Pons (tissue), 1 donor: ENCODE measurements around the gene ERFE.

Experiments
- DNase-seq: peaks from one replicate; pipeline ENCODE4 v3.0.0-alpha.2; 2016; ENCODE audit warnings: low spot score

The ERFE gene

DNA sequence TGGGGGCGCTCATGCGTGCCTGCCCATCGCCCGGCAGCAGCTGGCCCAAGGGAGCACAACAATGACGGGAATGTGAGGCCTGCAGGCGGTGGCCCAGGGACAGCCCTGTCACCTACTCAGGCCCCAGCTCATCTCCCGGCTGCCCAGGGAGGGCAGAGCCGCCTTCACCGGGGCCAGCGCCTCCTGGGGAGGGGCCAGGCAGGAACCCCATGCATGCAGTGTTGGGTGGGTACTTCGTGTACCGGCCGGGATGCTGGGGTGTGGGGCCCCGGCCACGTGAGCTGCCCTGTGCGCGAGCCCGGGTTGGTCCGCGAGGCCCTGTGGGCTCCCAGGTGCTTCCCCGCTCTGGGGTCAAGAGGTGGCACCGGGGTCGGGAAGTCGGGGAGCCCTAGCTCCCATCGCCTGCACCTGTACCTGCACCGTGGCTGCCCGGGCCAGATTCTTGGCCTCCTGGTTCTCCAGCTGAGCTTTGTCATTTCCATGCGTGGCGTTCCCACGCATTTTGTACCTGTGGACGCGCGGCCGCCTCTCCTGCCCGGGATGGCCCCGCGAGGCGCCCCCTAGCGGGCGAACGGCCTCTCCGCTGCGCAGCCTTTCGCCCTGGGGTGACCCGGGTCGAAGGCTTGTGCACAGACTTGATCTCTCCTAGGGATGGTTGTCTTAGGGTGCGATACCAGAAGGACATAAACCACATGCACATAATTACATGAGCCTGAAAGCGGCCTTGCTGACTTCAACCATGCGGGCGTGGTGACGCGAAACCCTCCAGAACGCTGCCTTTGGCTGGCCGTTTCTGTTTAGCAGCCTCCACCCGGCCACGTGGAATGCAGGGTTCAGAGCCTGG is 19.4 kb upstream of the ERFE start:
- DNase-seq, result no peak

DNA sequence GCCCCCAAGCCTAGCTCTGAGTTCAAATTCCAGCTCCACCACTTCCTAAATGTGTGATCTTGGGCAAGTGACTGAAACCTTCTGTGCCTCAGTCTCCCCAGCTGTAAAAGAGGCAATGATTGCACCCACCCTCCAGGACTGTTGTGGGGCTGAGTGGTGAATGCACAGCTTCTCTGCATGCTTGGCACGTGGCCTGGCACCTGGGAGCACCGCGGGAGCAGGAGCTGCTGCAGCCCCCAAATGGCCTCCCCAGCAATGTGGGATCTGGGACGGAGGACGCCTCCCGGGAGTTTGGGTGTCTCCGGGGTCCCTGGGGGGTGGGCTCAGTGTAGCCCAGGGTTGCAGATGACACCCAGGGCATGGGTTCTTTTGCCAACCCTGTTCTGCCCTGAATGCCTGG is 18.7 kb upstream of the ERFE start:
- no peak for DNase-seq

DNA sequence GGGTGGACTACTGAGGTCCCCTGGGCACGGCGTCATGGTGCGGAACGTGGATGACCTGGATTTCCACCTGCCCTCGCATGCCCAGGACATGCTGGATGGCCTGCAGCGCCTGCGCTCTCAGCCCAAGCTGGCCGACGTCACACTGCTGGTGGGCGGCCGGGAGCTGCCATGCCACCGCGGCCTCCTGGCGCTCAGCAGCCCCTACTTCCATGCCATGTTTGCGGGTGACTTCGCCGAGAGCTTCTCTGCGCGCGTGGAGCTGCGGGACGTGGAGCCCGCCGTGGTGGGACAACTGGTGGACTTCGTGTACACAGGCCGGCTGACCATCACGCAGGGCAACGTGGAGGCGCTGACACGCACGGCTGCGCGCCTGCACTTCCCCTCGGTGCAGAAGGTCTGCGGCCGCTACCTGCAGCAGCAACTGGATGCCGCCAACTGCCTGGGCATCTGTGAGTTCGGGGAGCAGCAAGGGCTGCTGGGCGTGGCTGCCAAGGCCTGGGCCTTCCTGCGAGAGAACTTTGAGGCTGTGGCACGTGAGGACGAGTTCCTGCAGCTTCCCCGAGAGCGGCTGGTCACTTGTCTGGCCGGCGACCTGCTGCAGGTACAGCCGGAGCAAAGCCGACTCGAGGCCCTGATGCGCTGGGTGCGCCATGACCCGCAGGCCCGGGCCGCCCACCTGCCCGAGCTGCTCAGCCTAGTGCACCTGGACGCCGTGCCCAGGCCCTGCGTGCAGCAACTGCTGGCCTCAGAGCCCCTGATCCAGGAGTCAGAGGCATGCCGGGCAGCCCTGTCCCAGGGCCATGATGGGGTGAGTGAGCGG is 17.8 kb upstream of the ERFE start:
- DNase-seq, result no peak

DNA sequence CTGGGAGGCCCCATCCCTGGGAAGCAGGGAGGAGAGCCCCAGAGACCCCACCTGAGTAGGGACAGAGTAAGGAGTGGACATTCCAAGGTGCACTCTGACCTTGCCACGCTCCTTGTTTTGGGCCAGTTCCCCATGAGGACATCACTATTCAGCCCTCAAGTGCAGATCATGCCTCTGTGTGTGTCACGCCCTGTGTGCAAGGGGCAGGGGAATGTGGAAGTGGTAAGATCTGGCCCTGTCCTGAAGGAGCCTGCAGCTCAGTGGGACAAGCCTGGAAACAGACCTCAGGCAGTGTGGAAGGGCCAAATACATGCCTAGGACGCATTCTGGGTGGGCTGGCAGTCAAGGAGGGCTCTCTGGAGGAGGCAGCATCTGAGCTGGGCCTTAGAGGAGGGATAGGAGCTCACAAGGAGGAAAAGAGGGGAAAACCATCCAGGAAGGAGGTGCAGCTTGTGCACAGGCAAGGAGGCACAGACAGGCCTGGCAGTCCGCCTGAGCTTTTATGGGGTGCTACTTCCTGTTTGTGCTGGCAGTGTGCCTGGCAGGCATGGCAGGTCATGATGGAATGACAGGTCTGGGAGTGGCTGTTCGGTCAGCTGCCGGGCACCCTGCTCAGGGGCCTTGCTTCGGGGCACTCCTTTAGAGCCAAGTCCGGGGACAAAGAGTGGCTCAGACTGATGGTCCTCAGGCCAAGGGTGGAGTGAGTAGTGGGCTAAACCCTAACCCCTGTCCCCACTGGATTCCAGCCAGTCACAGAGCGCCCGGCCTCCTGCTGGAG is 17.0 kb upstream of the ERFE start:
- DNase-seq, result no peak

DNA sequence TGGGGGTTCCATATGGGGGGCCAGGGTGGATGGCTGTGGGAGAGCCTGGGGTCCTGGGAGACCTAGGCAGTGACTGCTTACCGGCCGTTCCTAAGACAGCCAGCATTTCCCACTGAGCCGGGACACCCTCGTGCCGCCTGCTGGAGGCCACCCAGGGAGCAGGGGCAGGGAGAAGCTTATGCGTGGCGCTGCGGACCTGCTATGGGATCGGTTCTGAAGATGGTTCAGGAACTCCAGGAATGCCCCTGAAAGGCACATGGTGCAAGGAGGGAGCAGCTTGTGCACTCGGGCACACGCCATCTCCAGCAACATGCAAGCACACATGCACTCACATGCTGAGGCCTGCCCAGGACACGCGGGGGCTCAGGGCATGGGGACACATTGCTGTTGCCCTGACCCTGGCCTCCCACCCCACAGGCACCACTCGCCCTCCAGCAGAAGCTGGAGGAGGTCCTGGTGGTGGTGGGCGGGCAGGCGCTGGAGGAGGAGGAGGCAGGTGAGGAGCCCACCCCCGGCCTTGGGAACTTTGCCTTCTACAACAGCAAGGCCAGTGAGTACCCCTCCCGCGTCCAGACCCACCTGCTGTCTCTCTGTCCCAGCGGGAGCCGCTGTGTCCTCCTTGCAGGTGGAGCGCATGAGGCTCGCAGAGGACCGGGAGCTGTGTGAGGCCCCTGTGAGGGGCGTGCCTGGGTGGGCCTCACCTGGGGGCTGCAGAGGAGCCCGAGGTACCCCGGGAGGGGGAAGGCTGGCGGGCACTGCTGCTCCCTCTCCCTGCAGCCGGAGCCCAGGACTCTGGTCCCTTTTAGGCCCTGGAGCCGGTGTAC is 16.2 kb upstream of the ERFE start:
- DNase-seq, result no peak

DNA sequence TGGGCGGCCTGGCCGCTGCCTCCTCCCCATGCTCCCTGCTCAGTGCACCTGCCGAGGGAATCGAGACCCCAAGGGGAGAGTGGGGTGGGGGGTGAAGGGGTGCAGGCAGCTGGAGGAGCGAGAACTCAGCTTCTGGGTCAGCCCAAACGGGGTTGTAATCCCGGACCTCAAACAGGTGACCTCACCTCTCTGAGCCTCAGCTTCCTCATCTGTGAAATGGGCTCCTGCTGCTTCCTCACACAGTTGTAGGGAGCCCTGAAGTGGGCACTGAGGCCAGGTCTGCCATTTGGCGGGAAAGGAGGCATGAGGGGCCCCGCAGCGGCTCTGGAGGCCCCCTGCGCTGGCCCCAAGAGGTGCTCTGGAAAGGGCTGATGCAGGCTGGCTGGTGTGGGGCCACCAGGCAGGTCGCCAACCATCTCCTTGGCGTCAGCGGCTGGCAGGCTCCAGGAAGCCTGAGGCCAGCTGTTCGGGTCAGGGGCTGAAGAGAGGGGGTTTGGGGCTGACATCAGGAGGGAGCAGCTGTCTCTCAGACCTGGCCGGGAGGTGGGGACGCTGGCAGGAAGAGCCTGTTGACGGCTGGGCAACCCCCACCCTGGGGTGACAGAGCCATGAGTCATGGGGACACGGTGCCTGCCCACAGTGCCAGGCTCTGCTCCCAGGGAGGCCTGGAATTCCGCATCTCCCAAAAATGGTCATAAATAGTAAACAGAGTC is 15.4 kb upstream of the ERFE start:
- DNase-seq, result no peak

DNA sequence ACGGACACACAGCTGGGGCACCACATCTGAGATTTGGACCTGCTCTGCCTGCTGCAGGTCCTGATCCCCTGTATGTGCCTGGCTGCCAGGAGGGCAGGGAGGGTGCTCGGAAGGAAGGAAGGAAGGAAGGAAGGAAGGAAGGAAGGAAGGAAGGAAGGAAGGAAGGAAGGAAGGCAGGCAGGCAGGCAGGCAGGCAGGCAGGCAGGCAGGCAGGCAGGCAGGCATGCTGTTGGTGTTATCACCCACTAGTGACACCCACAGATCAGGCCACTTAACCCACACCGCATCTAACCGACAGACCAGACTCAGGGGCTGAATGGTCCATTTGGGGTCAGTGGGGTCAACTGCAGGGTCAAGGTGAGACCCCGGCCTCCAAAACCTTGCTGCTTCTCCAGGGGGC is 14.5 kb upstream of the ERFE start:
- no peak for DNase-seq

DNA sequence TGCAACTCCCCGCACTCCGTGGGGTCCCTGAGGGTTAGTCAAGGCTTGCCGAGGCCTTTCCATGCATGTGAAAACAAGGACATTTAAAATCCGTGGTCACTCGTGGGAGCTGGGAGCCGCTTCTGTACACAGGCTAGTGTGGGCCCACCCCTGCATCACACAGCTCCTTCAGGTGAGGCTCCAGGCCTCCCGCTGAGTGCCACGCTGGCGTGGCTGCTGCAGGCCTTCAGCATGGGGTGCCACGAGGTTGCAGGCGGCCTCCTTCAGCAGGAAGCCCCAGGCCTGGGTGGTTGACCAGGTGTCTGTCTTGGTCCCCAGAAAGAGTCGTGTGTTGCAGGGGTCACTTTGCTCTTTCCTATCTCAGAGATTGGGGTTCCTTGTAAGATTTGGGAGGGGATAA is 13.7 kb upstream of the ERFE start:
- no peak for DNase-seq

DNA sequence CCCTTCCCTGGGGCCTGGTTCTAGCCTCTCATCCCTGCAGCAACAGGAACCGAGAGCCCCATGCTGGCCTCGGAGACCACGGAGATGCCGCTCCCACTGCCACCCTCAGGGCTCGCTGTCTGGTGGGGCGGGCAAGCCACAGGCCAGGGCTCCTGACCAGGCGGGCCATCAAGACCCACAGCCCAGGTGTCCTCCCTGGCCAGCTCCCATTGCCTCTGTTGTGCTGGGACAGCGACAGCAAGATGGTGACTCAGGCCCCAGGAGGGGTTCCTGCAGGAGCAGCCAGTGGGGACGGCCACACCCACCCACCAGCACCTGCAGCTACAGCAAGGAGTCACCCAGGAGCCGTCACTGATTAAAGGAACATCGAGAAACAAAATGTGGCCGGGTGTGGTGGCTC is 12.9 kb upstream of the ERFE start:
- DNase-seq, result no peak

DNA sequence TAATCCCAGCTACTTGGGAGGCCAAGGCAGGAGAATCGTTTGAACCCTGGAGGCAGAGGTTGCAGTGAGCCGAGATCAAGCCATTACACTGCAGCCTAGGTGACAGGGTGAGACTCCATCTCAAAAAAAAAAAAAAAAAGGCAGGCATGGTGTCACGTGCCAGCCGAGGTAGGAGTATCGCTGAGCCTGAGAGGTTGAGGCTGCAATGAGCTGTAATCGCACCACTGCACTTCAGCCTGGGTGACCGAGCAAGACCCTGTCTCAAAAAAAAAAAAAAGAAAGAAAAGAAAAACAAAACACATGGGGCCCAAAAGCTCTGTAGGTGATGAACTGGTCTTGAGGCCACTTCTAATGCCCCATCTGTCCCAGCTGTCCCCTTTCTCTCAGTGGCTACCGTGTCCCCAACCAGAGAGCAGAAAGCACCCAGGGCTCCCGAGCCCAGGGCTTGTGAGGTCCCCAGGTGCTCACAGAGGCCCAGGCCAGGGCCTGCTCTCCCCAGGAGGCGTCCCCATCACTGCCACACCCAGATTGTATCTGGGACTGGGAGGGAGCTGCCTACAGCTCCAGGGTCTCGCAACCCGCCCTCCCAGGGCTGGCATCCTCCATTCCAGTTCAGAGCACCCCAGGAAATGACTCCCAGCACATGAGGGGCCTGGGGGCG is 11.8 kb upstream of the ERFE start:
- DNase-seq, result no peak

DNA sequence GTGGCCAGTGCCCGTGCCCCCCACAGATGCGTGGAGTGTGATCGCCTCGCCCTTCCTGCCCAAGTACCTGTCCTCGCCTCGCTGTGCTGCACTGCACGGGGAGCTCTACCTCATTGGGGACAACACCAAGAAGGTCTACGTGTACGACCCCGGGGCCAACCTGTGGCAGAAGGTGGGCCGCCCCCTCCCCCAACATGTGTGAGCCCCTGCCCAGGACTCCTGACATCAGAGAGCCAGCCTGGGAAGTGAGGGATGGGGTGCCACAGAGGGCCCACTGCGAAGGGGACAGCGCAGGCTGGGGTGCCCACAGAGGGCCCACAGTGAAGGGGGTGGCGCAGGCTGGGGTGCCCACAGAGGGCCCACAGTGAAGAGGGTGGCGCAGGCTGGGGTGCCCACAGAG is 9.8 kb upstream of the ERFE start:
- DNase-seq, result no peak

DNA sequence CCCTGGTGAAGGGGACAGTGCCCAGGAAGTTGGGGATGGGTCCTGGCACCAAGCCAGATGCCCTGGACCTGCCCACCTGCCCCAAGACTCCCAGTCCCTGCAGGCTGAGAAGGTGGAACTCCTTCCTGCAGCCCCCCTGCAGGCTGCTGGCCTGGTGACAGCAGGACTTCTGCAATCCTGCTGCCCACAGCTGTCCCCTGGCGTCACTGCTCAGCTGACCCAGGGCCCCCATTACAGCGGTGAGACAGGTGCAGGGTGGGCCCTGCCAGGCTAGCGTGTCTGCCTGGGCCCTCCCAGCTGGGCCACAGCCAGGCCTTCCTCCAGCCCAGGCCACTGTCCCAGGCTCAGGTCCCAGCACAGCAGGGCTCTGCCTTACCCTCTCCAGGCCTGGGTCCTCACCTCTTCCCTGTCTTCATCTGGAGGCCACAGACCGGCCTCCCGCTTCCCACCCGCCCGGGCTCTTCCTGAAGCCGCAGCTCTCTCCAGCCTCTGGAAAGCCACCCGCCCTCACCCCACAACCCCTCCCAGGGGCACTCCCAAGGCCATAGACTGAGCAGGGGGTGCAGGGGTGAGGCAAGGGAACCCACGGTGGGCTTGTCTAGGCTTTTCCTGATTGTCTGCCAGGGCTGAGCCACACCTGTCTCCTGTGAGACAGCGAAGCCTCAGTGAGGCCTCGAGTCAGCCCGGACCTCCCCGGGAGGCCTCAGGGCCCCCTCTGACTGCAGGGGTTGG is 8.8 kb upstream of the ERFE start:
- no peak for DNase-seq

DNA sequence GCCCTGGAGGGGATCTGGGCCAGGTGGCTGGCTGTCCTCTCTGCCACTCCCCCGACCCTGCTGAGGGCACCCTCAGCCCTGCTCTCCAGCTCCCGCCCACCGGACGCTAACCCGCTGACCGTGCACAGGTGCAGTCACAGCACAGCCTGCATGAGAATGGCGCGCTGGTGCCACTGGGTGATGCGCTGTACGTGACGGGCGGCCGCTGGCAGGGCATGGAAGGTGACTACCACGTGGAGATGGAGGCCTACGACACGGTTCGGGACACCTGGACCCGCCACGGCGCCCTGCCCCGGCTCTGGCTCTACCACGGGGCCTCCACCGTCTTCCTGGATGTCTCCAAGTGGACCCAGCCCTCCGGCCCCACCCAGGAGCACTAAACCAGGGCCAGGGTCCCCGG is 8.1 kb upstream of the ERFE start:
- no peak for DNase-seq

DNA sequence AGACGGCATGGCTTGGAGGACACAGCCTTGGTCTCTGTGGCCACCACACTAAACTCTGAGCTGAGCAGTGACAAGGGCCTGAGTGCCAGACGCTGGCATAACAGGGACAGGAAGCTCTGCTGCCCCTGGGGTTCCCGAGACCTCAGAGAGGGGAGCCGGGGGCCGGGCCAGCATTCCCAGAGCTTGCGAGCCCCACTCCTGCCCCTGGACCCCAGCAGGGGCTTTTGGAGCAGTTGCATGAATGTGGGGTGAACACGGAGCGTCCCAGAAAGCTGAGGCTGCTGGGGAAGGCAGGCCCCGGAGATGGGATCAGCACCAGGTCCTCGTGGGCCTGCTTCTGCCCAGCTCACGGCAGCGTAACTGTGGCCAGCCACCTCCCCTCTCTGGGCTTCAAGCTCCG is 7.6 kb upstream of the ERFE start:
- no peak for DNase-seq

DNA sequence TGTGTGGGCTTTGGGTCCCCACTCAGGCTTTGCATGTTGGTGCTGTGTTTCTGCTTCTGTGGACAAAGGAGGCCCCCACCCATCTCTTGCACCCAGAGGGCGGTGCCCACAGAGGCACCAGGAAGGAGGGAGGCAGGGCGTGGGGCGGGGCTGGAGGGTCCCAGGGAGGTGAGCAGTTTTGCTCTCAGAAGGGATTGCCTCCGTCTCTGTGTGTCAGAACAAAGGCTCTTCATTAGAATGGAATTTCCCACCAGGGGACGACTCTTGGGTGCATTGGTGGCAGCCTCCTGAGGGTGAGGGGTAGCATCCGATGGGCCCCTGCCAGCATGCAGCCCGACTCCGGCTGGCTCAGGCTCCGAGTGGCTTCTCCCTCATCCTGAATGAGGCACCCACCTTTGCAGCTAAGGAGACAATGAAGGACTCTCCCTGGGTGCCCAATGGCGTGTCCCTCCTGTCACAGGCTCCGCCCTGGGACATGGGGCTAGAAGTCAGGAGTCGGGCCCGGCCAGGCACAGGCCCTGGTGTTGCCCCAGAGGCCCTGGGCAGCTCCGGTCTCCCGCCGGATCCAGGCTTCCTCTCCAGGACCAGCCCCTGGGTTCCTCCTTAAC is 7.0 kb upstream of the ERFE start:
- DNase-seq, result no peak

DNA sequence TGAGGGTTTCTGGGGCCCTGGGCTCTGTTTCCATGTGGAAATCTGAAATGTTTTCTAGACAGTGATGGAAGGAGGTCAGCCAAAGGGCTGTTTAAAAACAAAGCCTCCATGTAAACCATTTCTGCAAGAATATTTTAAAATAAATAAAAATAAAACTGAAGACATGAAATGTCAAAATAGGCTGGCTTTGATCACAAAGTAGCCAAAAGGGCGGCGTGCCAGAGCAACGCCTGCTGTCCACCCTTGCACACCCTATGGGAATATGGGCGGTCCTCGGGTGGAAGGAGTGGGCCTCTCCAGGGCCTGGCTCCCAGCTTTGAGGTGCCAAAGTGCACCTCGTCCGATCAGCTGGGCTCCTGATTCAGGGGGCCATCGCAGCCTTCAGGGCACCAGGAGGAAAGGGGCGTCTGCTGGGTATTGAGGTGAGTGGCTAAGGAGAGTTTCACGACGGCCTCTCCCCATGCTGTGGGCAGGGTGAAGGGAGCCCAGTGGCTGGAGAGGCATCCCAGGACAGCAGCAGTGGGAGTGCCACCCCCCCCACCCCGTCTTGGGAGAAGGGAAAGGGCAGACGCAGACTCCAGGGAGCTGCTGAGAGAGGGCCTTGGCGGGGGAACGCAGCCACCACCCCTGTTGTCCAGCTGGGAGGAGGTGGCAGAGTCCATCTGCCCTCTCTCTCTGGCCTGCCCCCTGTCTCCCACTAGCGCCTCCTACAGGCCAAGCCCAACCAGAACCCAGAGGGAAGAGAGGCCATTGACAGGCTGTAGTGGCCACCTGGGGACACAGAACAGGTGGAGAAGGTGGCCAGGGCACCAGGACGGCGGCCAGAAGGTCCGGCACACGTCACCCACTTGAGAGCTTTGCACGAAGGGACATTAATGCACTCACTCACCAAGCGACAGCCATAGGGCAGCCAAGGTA is 5.7 kb upstream of the ERFE start:
- no peak for DNase-seq

DNA sequence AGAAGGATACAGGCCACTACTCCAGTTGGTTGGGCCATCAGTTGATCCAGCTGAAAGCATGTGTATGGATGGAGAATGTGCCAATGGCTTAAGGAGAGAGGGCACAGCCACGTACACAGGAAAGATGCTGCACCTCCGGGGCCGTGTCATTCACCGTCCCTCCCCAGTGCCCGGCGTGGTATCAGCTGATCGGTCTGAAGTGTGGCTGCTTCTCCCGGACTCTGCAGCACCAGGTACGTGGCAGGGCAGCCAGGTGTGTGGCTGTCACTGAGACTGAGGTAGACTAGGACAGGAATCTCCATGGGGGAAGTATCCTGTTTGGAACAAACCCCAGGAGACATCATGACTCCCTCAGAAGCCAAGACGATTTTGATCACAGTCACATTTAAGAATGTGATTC is 4.2 kb upstream of the ERFE start:
- no peak for DNase-seq

DNA sequence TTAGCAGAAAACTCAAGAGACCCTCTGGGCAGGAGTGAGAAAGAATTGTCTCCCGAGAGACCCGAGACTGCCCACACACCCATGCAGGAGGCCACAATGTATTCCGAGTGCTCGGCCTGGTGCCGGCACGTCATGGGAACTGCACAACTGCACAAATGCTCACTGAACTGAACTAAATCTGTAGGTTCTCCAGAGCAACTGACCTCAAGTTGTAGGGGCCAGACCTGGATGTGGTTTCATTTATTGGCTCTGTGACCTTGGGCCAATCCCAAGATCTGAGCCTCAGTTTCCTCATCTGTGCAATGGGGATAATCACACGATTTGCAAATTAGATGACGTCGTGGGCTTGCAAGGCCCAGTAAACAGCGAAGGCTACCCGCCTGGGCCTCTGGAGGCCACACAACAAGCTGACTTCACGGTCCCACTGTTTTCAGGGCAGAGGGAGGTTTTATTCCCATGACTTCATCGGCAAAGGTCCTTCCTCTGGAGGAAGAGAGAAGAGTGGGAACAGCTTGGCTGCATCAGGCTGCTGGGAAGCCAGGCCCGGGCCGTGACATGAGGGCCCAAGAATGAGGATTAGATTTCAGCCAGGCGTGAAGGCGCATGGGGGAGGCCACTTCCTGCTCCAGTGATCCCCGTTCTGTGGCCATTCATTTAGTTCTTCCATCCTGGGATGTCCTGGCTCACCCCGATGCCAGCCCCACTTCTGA is 3.6 kb upstream of the ERFE start:
- DNase-seq, result no peak
